HCT116 (cell line): ENCODE results near the gene PRSS2.

Experiments used
- EZH2 ChIP-seq: fragments of 200-600 bp; sonication (generic); IDR thresholded peaks from 2 replicates; pipeline ENCODE4 v1.6.1; 2017; ENCODE audit warnings: antibody characterized with exemption, mixed run types
- SIN3A ChIP-seq: IDR thresholded peaks from 2 replicates; pipeline ENCODE4 v1.6.1; 2012; ENCODE audit warnings: low read depth
- YY1 ChIP-seq: IDR thresholded peaks from 2 replicates; pipeline ENCODE4 v1.6.1; 2011; ENCODE audit warnings: low read length, low read depth, moderate library complexity, mild to moderate bottlenecking; ENCODE audit not compliant: insufficient replicate concordance; ENCODE audit errors: extremely low read depth
- TF ChIP-seq, protein P1 (sequence below): IDR thresholded peaks from 2 replicates; pipeline ENCODE4 v1.6.1; 2011; ENCODE audit warnings: mild to moderate bottlenecking, low read length, moderate library complexity; ENCODE audit not compliant: insufficient replicate concordance; ENCODE audit errors: extremely low read depth

- TF ChIP-seq SIN3A: no peak
- TF ChIP-seq YY1: no peak
- TF ChIP-seq, protein P1, sequence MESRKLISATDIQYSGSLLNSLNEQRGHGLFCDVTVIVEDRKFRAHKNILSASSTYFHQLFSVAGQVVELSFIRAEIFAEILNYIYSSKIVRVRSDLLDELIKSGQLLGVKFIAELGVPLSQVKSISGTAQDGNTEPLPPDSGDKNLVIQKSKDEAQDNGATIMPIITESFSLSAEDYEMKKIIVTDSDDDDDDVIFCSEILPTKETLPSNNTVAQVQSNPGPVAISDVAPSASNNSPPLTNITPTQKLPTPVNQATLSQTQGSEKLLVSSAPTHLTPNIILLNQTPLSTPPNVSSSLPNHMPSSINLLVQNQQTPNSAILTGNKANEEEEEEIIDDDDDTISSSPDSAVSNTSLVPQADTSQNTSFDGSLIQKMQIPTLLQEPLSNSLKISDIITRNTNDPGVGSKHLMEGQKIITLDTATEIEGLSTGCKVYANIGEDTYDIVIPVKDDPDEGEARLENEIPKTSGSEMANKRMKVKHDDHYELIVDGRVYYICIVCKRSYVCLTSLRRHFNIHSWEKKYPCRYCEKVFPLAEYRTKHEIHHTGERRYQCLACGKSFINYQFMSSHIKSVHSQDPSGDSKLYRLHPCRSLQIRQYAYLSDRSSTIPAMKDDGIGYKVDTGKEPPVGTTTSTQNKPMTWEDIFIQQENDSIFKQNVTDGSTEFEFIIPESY: no peak
- no peak for TF ChIP-seq EZH2
Observed at GRCh38 chr7:142791502-142791901, 20.7 kb downstream of the PRSS2 start.
